Ascending aorta (tissue), 2 donors: Measurements from ENCODE around the gene TMIGD2. TPM values are rescaled to one million over a fixed set of nuclear protein-coding genes. Genes with fewer than 3 reads are reported as not detected.

Experiments
- DNase-seq, 2 donors: peaks; one replicate each; pipeline ENCODE4 v3.0.0-alpha.2; 2019; ENCODE audit warnings: low spot score in 2 of 2
- H3K27ac ChIP-seq, 2 donors: fragments of 200-600 bp; sonication (generic); one replicate each; pipeline ENCODE4 v1.5.1; 2016 to 2017; ENCODE audit warnings: mild to moderate bottlenecking in 1 of 2
- H3K27me3 ChIP-seq: fragments of 200-600 bp; sonication (generic); one replicate; pipeline ENCODE4 v1.5.1; 2017
- H3K36me3 ChIP-seq, 2 donors: fragments of 200-600 bp; sonication (generic); one replicate each; pipeline ENCODE4 v1.5.1; 2016
- H3K4me1 ChIP-seq, 2 donors: fragments of 200-600 bp; sonication (generic); one replicate each; pipeline ENCODE4 v1.5.1; 2016 to 2017; ENCODE audit warnings: mild to moderate bottlenecking in 1 of 2
- H3K4me3 ChIP-seq, 2 donors: fragments of 200-600 bp; sonication (generic); one replicate each; pipeline ENCODE4 v1.5.1; 2016 to 2017; ENCODE audit warnings: mild to moderate bottlenecking in 1 of 2
- H3K9me3 ChIP-seq, 2 donors: fragments of 200-600 bp; sonication (generic); one replicate each; pipeline ENCODE4 v1.5.1; 2016
- intact Hi-C: fragments of 100-400 bp; cut with DNase I; formaldehyde crosslinking; loops from one replicate; pipeline ENCODE4 v1.15.1; 2023
- total RNA-seq: library from RNA; depleted of rRNA; stranded (reverse); fragments of >200 nt; gene quantifications from one replicate; pipeline ENCODE4 v1.1.0, GENCODE V29; 2016
- TF ChIP-seq, protein P1 (sequence below), 3 experiments: fragments of 200-600 bp in 2 of 3; fragments of 450-650 bp in 1 of 3; sonication (generic) in 2 of 3; IDR thresholded peaks; one replicate each; pipeline ENCODE4 v1.5.1; 2016 to 2019; ENCODE audit warnings: antibody characterized with exemption in 3 of 3, mild to moderate bottlenecking in 1 of 3, moderate library complexity in 1 of 3

TMIGD2 gene
- total RNA-seq, 1 donor from 2014 or later = not detected

DNA sequence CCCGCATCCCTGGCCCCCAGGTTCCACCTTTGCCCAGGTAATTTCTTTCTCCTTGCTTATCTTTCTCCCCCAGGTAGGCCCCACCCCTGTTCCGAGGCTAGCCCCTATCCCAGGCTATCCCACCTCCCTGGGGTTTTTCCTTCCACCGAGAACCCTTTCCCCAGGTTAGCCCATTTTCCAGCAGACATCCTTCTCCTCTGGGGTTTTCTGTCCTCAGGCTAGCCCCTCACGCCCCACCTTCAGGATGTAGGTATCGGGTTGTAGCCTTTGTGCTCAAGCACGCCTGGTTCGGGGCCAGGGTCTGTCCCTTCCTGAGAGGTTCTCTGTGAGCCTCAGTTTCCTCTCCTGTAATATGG lies 3.0 kb upstream of the TMIGD2 start:
- Histone ChIP-seq H3K4me1 (no peaks in the 10 kb centered on the region), H3K9me3 (no peaks in the 10 kb centered on the region), H3K27ac (no peak overlapping the region), H3K4me3 (no peak overlapping the region), H3K27me3 (no peaks in the 10 kb centered on the region), H3K36me3 (no peaks in the 10 kb centered on the region)
- TF ChIP-seq, protein P1, sequence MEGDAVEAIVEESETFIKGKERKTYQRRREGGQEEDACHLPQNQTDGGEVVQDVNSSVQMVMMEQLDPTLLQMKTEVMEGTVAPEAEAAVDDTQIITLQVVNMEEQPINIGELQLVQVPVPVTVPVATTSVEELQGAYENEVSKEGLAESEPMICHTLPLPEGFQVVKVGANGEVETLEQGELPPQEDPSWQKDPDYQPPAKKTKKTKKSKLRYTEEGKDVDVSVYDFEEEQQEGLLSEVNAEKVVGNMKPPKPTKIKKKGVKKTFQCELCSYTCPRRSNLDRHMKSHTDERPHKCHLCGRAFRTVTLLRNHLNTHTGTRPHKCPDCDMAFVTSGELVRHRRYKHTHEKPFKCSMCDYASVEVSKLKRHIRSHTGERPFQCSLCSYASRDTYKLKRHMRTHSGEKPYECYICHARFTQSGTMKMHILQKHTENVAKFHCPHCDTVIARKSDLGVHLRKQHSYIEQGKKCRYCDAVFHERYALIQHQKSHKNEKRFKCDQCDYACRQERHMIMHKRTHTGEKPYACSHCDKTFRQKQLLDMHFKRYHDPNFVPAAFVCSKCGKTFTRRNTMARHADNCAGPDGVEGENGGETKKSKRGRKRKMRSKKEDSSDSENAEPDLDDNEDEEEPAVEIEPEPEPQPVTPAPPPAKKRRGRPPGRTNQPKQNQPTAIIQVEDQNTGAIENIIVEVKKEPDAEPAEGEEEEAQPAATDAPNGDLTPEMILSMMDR (IDR thresholded peaks at IDR 0.05) = no peak
- DNase-seq = no peak
- intact Hi-C loops = loop anchor here (2.0 kb wide), 1 partner anchor 32 kb away; no protein-coding TSS in a partner anchor

DNA sequence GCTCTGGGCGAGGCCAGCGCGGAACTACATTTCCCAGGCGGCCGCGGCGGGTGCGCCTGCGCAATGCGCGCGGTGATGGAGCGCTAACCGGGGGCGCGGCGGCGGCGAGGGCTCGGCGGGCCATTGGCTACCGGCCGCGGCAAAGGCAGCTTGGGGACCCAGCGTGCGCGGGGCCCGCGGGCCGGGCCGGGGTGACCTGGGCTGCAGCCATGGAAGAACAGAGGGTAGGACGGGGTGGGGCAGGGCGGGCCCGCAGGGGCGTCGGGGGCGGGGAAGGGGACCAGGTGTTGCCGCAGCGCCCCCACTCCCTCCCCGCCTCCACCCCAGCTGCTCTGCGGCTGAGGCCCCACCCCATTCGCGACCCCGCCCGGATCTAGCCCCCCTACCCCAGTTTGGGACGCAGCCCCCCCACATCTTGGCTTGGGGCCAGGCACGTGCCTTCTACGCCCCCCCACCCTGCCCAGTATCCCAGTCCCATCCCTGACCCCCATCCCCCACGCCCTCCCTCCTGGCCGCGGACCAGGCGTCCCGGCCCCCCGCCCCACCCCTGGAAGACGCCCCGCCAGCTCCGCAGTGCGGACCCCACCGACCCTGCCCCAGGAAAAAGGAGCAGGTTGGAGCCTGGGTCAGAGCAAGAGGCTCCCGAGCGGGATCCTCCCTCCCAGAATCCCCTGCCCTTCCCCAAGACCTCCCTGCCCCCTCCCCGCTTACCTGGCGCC lies 2.5 kb upstream of the TMIGD2 start, which contains the start of gene FSD1:
Gene FSD1 (plus strand): TSS at position 61 of the 719 bp plus-strand sequence. CDS start 149 bp downstream, at position 210.
- peak within 1 kb of the TSS; percentile 21 to 50 for H3K4me3 ChIP-seq
- H3K27me3 ChIP-seq = no peaks in the 10 kb centered on the region
- DNase-seq = no peak
- no peaks in the 10 kb centered on the region for H3K36me3 ChIP-seq
- intact Hi-C loops = loop anchor here (2.0 kb wide), 1 partner anchor 32 kb away; no protein-coding TSS in a partner anchor
- H3K4me1 ChIP-seq = no peaks in the 10 kb centered on the region
- H3K27ac ChIP-seq = no peak within 1 kb of the TSS
- H3K9me3 ChIP-seq = no peaks in the 10 kb centered on the region
- TF ChIP-seq, protein P1 (IDR thresholded peaks at IDR 0.05) = no peak

DNA sequence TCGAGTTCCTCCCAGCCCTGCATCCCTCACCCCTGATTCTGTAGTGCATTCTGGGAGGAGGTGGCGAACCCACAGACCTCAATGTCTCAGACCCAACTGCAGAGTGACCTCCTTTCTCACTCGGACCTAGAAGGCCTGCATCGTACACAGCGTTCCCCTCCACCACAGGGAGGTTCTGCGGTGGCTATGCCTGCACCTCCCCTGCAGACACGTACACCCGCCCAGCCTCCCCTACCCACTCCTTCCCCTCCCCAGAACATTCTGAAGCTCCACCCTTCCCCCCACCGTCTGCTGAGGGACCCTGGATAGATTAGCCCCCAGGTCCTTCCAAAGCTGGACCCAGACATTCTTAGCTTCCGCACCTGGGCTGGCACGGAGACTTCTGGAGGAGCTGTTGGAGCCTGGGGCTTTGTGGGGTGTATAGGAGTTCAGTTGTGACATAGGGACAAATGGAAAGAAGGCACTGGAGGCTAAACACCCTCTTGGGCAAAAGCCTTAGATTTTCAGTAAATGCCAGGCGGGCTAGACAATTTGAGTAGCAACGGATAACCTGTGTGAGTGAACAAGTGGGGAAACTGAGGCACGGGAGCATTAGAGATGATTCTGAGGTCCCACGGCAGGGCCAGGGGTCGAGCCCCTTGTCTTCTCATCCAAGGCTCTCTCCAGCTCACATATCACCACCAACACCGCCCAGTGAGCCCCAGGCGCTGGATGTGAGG lies 1.8 kb upstream of the TMIGD2 start:
- Histone ChIP-seq H3K27ac (no peak overlapping the region), H3K27me3 (no peaks in the 10 kb centered on the region), H3K36me3 (no peaks in the 10 kb centered on the region), H3K9me3 (no peaks in the 10 kb centered on the region), H3K4me3 (peak overlapping the region; percentile 21 to 50), H3K4me1 (no peaks in the 10 kb centered on the region)
- intact Hi-C loops = loop anchor here (2.0 kb wide), 1 partner anchor 31 kb away; no protein-coding TSS in a partner anchor
- TF ChIP-seq, protein P1 (IDR thresholded peaks at IDR 0.05) = no peak
- no peak for DNase-seq

DNA sequence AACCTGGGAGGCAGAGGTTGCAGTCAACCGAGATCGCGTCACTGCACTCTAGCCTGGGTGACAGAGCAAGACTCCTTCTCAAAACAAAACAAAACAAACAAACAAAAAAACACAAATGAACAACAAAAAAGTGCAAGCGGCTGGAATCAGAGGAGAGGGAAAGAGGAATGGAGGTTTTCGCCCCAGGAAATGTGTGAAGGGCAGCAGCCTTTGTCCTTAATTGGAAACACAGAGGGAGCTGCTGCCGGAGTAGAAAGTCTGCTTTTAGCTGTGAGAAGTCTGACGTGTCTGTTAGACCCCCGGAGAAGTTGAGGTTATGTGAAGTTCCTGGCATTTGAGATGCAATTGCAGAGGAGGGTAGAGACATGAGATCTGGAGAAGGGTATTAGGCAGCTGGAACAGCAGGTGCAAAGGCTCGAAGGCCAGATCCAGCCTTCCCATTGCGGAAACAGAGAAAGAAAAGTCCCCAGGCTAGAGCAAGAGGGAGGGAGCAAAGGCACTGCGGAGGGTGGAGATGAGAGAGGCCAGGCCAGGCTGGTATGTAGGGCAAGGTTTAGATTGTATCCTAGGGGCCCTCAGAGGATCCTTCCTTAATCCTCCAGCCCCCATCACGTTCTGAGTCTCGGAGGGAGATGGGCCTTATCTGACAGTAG lies 473 bp downstream of the TMIGD2 start:
- Histone ChIP-seq H3K4me3 (no peak overlapping the region), H3K27me3 (no peaks in the 10 kb centered on the region), H3K4me1 (no peaks in the 10 kb centered on the region), H3K9me3 (no peaks in the 10 kb centered on the region), H3K36me3 (no peaks in the 10 kb centered on the region), H3K27ac (no peak overlapping the region)
- DNase-seq = no peak
- TF ChIP-seq, protein P1 (IDR thresholded peaks at IDR 0.05) = no peak
- intact Hi-C loops = no loop called here

DNA sequence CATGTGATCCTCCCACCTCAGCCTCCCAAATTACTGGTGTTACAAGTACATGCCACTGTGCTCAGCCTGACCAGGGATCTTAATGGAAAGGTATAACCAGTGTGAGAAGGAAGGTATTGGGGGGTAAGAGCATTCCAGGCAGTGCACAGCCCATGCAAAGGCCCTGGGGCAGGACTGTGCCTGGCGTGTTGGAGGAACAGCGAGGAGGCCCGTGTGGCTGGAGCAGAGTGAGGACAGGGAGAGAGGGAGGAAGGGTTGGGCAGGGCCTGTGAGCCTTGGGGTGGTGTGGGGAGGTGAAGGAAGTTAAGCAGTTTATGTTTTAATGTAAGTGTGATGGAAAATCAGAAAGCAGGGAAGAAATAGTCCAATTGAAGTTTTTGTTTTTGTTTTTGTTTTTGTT lies 1.6 kb downstream of the TMIGD2 start:
- no peaks in the 10 kb centered on the region for H3K27me3 ChIP-seq
- intact Hi-C loops = no loop called here

More for the DNA sequence above, 1.6 kb downstream of the TMIGD2 start:
- no peaks in the 10 kb centered on the region for H3K9me3 ChIP-seq
- no peak overlapping the region for H3K27ac ChIP-seq
- no peak for DNase-seq
- TF ChIP-seq, protein P1 (IDR thresholded peaks at IDR 0.05) = no peak
- no peaks in the 10 kb centered on the region for H3K4me1 ChIP-seq
- H3K4me3 ChIP-seq = no peak overlapping the region
- H3K36me3 ChIP-seq = no peaks in the 10 kb centered on the region
